ENCODE measurements around the gene ACSF2.

- TF ChIP-seq CTCF (IDR thresholded peaks at IDR 0.05; ENCODE audit: insufficient read depth, low read length) (no peak), GABPA (IDR thresholded peaks at IDR 0.05; ENCODE audit: low read depth) (no peak), POLR2AphosphoS5 (IDR thresholded peaks at IDR 0.05; ENCODE audit: low read depth) (no peak), REST (IDR thresholded peaks at IDR 0.05; ENCODE audit: insufficient replicate concordance, low read depth) (no peak), SPI1 (IDR thresholded peaks at IDR 0.05; ENCODE audit: borderline replicate concordance, low read depth) (no peak)
Observed at GRCh38 chr17:50466371-50467113, 40.5 kb downstream of the ACSF2 start.
